Measurements from ENCODE around the gene HYPK.
A peak's percentile ranks its signal among the peaks of the same experiment; 100 is the strongest.

DNA sequence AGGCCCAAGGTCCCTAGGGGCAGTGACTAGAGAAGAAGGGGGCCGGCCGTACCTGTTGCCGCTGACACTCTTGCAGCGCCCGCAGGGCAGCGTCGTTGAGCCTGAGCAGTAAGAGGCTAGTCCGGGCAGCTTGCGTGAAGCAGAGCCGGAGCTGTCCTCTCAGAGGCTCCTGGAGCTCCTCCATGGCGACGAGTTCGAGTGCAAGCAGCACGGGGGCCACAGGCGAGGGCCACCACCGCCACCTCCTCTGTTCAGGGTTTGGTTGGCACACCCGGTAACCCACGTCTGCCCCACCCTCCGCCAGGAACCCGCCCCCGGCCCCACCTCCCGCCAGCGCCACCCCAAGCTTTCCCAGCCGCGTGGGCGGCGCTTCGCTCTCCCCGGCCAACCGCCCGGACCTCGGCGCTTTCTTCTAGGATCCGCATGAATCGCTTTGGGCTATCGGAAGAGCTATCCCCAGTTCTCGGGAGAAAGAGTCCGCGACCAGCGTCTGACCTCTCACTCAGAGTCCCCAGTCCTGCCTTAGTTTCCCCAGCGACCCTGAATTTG is 23.6 kb upstream of the HYPK start, which contains the start of gene ELL3:
- TF ChIP-seq, protein P1, sequence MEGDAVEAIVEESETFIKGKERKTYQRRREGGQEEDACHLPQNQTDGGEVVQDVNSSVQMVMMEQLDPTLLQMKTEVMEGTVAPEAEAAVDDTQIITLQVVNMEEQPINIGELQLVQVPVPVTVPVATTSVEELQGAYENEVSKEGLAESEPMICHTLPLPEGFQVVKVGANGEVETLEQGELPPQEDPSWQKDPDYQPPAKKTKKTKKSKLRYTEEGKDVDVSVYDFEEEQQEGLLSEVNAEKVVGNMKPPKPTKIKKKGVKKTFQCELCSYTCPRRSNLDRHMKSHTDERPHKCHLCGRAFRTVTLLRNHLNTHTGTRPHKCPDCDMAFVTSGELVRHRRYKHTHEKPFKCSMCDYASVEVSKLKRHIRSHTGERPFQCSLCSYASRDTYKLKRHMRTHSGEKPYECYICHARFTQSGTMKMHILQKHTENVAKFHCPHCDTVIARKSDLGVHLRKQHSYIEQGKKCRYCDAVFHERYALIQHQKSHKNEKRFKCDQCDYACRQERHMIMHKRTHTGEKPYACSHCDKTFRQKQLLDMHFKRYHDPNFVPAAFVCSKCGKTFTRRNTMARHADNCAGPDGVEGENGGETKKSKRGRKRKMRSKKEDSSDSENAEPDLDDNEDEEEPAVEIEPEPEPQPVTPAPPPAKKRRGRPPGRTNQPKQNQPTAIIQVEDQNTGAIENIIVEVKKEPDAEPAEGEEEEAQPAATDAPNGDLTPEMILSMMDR (IDR thresholded peaks at IDR 0.05) = no peak
- TF ChIP-seq POLR2A (IDR thresholded peaks at IDR 0.05) = peak; percentile 93 to 94

All from Peyer's patch (tissue), 4 donors.